ENCODE data around the gene MAOA.

MAOA gene

DNA sequence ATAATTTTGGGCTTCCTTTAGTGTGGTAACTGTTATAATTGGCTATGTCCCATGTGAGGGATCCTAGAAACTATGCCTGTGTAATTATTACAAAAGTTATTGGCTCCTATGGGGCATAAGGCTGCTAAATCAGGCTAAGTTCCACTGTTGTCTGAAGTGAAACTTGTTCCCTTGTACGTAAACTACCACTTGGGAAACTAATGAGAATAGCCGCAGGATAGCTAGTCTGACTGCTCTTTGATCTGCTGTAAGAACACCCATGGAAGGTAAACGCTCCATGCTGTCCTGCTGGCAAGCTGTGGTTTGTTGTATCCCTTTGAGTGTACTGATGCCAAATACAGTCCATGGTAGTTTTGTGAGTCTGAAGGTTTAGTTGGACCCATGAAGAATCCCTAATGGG lies 9.3 kb upstream of the MAOA start:
- TF ChIP-seq GATA2 (IDR thresholded peaks at IDR 0.05; ENCODE audit: low read depth, low read length) (no peak), GATA3 (IDR thresholded peaks at IDR 0.05; ENCODE audit: low read depth, low read length) (no peak)

DNA sequence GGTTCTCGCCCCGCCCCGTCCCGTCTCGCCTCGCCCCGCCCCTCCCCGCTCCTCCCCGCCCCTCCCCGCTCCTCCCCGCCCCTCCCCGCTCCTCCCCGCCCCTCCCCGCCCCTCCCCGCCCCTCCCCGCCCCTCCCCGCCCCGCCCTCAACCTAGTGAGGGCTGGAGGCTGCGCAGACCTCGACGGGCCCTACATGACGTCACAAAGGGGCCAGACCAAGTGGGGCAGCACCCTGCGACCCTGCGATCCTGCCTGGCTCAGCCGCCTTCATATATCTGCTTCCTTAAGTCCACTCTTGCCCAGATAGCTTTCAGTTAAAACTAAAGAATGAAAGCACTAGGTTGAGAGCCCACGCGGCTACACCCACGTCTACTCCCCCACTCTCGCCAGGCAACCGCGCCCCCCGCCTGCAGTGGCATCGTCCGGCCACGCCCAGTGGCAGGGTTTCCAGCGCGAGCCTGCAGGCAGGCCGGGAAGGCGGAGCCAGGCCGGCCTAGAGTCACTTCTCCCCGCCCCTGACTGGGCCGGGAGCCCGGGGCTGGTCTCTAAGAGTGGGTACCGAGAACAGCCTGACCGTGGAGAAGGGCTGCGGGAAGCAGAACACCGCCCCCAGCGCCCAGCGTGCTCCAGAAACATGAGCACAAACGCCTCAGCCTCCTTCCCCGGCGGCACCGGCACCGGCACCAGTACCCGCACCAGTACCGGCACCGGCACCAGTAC lies 1.5 kb upstream of the MAOA start:
- TF ChIP-seq GATA2 (IDR thresholded peaks at IDR 0.05; ENCODE audit: low read depth, low read length): no peak
- no peak for TF ChIP-seq GATA3 (IDR thresholded peaks at IDR 0.05; ENCODE audit: low read depth, low read length)

DNA sequence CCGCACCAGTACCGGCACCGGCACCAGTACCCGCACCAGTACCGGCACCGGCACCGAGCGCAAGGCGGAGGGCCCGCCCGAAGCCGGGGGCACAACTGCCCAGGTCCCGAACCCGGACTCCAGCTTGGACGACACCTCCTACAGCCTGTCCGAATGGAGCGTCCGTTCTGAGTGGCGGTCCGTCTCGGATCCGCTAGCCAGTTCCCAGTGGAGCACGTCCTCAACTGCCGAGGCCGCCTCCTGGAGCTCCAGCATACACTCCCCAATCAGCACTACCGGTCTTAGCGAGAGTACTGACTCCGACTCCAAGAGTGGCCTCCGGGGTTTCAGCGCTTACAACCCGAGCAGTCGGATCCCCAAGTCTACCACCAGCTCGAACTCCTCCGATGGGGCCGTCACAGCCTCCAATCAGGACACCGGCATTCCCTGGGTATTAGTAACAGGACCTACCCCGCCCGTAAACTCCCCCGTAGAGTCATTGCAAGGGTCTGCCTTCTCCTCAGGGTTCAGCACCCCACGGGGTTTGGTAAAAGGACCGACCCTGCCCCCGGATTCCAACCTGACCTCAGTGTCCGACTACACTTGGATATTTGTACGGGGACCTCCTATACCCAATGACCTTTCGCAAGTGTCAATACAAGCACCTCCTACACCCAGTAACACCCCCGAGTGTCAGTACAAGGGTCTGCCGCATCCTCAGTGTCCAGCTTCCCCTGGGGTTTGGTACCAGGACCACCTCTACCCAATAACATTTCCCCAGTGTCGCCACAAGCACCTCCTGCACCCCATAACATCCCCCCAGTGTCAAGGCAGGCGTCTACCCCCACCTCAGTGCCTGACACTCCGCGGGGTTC lies 721 bp upstream of the MAOA start:
- TF ChIP-seq GATA2 (IDR thresholded peaks at IDR 0.05; ENCODE audit: low read depth, low read length) (no peak), GATA3 (IDR thresholded peaks at IDR 0.05; ENCODE audit: low read depth, low read length) (no peak)

DNA sequence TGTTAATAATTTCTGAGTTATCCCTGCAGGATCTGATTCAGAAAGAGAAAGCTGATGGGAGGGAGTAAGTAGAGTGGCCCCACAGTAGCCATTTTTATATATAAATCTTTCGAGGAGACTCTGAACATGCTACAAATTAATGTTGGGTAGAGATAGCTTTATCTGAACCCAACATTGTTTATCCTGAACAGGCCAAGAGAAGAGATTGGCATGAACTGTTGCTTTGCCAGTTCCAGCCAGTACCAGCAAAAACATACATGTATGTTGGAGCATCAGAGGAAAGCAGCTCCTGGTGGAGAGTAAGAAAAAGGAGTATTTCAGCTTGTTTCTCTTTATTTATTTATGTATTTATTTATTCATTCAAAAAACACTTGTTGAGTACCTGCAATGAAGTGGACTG lies 1.6 kb downstream of the MAOA start:
- no peak for TF ChIP-seq GATA2 (IDR thresholded peaks at IDR 0.05; ENCODE audit: low read depth, low read length)
- no peak for TF ChIP-seq GATA3 (IDR thresholded peaks at IDR 0.05; ENCODE audit: low read depth, low read length)

DNA sequence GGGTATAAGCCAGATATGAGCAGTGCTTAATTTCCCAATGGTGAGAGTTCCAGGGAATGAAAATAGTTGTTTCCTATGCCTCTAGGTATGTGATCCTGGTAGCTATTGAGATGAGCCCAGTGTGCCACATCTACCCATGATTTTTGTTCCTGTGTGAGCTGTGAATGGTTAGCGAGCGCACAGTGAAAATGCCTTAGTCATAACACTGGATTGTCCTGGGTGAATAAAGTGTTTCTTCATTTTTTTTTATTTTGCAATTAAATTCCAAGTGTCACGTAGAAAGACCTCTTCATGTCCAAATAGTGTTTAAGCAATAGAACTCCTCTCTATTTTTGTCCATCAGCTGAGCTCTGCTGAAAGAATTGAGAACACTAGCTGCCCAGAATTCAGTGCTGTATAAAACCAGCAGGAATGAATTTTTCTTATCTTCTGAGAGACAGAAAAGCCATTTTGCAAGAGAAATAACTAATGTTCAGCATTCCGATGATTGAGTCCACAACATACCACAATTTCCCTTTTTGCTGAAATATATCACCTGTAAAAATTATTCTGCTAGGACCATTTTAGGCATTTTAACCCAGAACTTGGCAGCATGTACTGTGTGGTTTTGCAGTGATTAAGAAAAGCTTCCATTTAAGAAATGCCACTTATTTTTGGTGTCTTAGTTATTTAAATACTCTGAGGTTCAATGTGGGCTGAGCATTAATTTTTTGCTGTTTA lies 5.6 kb downstream of the MAOA start:
- TF ChIP-seq GATA2 (IDR thresholded peaks at IDR 0.05; ENCODE audit: low read depth, low read length) (no peak), GATA3 (IDR thresholded peaks at IDR 0.05; ENCODE audit: low read depth, low read length) (no peak)

DNA sequence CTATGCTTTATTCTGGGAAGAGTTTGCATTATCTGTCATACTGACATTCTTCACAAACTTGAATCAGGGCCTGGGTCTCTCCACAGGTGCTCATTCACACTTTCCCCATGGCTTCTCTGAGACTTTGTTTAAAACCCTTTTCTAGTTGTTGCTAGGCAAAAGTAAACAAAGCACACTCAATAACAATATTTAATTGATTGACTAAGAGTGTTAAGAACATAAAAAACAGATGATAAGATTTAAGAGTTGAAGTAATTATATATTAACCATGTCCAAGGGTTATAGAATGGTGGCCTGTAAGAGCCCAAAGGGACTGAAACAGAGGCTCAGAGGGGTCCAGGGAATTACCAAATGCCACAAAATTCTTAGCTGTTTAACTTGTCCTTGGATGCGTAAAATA lies 7.1 kb downstream of the MAOA start:
- TF ChIP-seq GATA2 (IDR thresholded peaks at IDR 0.05; ENCODE audit: low read depth, low read length) (no peak), GATA3 (IDR thresholded peaks at IDR 0.05; ENCODE audit: low read depth, low read length) (no peak)

DNA sequence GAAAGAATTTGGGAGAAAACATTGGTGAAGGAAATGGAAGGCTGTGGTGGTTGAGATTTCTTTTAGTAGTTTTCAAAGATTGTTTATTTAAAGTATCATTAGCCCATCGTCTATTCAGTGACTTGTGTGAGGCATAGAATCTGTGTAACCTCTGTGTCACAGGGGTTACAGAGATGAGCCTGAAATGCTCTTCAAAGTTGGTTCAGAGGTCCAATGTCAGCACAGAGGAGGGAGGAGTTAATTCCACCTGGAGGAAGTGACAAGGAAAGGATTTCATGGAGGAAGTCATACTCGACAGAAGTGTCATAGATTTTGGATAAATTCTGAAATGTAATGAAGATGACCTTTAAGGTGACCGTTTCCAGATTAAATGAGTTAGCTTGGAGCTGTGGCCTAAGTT lies 8.2 kb downstream of the MAOA start:
- TF ChIP-seq GATA3 (IDR thresholded peaks at IDR 0.05; ENCODE audit: low read depth, low read length) (no peak), GATA2 (IDR thresholded peaks at IDR 0.05; ENCODE audit: low read depth, low read length) (no peak)

DNA sequence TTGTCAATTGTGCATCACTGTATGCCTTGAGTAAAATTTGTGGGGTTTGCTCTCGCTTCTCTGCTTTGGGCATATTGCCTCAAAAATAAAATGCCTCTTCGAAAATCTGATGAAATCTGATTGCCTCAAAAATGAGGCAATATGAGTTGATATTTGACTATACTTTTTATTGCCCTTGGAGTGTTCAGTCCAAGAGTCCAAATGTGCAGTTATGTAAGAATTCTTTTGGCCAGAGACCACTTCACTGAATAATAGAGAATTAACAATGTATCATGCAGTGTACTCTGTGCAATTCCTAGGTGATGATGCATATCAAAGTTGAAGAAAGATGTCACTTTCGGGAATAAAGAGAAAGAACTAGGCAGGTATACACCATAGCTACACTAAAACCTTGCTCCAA lies 8.6 kb downstream of the MAOA start:
- TF ChIP-seq GATA2 (IDR thresholded peaks at IDR 0.05; ENCODE audit: low read depth, low read length) (no peak), GATA3 (IDR thresholded peaks at IDR 0.05; ENCODE audit: low read depth, low read length) (no peak)

DNA sequence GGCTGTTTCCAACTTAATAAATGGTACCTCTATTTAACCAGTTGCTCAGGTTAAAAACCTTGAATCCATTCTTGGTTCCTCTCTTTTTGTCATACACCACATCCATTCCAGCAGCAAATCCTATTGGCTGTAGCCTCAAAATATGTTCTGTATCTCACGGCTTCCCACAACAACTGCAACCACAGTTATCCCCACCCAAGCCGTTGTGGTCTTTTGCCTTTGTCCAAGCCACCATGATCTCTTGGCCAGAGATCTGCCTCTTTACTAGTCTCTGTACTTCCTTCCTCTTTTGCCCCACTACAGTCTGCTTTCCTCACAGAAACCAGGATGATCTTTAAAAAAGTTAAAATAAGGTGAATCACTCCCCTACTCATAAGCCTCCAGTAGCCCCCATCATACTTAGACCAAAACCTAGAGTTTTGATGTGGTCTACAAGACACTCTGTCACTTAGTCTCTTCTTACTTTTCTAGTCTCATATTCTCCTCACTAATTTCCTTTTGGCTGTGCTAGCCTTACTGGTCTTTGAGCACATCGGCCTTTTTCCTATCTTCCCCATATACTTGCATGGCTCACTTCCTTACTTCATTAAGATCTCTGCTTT lies 10.3 kb downstream of the MAOA start:
- TF ChIP-seq GATA3 (IDR thresholded peaks at IDR 0.05; ENCODE audit: low read depth, low read length): no peak
- no peak for TF ChIP-seq GATA2 (IDR thresholded peaks at IDR 0.05; ENCODE audit: low read depth, low read length)

DNA sequence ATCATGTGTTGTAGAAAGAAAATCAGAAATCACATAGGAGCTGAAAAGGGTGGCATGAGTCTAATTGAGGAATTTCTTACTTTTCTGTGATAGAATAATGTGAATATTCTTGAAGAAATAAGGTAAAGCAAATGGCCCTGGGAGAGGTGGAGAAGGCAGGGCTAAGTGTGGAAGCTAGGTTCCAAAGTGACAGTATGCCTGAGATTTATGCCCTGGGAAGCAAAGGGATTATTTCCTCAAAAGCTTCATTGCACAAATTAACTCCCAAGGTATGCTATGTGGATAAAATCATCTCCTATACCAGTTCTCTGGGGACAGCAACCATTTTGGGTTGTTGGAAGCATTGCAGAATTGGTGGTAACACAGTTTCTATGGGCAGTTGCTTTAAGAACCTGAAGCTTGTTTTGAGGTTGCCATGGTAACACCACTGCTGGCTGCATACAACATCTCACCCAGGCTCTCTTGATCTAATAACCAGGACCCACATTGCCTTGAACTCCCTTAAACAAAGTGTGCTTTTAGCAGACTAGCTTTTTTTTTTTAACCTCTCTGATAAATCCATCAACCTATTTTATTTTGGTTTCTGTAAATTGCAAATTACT lies 21.0 kb downstream of the MAOA start:
- no peak for TF ChIP-seq GATA3 (IDR thresholded peaks at IDR 0.05; ENCODE audit: low read depth, low read length)
- no peak for TF ChIP-seq GATA2 (IDR thresholded peaks at IDR 0.05; ENCODE audit: low read depth, low read length)

DNA sequence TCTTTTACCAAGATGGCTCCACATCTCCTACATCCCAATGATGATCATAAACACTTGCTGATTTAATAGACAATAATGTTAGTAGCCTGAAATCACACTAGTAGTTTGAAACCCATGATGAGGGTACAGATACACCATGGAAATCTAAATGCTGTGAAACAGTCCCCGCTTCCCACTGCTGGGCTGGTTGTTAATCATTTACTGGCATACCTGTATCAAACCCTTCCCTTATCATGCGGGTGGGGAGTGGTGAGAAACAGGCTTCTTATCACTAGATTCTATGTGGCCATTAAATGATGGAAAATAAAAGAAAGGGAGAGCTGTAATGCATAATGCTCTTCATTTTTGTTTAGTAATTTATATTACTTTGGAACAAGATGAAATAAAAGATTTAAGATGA lies 21.9 kb downstream of the MAOA start:
- no peak for TF ChIP-seq GATA3 (IDR thresholded peaks at IDR 0.05; ENCODE audit: low read depth, low read length)
- no peak for TF ChIP-seq GATA2 (IDR thresholded peaks at IDR 0.05; ENCODE audit: low read depth, low read length)

DNA sequence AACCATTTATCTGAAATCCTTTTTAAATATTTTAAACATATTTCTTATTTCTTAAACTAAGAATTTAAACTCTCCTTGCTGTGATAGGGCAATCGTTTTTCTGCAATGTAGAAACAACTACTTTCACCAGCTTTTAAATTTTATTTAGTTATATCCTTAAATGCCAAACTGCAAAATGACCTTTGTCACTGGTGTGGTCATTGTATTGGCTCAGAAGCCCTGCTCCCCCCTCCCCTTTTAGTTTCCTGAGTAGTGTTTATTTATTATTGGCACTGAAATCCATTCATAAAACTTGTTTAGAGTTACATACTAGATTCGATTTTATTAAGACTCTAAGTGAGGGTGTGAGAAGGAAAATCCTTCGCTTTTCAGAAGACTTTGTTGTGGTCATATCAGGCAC lies 23.0 kb downstream of the MAOA start:
- TF ChIP-seq GATA3 (IDR thresholded peaks at IDR 0.05; ENCODE audit: low read depth, low read length) (no peak), GATA2 (IDR thresholded peaks at IDR 0.05; ENCODE audit: low read depth, low read length) (no peak)

DNA sequence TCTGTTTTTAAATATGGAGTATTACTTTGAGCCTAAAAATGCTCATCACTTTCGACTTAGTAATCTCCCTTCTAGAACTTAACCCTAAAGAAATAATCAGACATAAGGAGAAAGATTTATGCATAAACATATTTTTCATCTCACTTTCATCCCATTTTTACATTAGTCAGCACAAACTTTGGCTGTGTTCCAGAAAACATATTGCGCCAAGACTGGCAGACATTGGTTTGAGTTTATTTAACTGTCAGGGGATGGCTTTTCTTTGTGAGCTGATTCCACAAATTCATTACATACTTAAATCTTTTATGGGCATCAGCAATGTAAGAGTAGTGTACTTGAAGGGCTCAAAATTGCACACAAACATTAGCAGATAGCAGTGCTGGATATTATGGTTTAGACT lies 23.7 kb downstream of the MAOA start:
- TF ChIP-seq GATA2 (IDR thresholded peaks at IDR 0.05; ENCODE audit: low read depth, low read length) (no peak), GATA3 (IDR thresholded peaks at IDR 0.05; ENCODE audit: low read depth, low read length) (no peak)

DNA sequence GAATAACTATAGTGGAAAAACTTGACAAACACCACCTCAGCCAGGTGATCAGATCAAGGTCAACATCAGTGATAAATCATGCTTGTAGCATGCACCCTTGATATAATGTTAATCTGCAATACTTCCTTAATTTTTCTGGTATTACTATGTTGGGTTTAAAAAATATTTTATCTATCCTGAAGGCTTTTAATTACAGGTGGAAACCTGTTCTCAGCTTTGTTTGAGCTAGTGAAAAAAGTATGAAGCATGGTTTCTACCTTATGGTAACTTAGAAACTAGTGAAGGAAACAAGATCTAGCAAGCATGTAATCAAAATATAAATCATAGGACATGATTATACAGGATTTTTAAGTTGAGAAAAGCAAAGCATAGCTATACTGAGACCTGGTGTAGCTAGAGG lies 26.6 kb downstream of the MAOA start:
- no peak for TF ChIP-seq GATA2 (IDR thresholded peaks at IDR 0.05; ENCODE audit: low read depth, low read length)
- no peak for TF ChIP-seq GATA3 (IDR thresholded peaks at IDR 0.05; ENCODE audit: low read depth, low read length)

All from SH-SY5Y (cell line).